ENCODE results near the gene CCRL2. TPM values are rescaled to one million over a fixed set of nuclear protein-coding genes. Genes with fewer than 3 reads are reported as not detected.

Gene CCRL2
- total RNA-seq, 1 experiment from 2014 or later, result 1.2 TPM

- no TSS peak for BruUV-seq (replicated peaks)
- intact Hi-C loops (cut with micrococcal nuclease; ENCODE audit: unreplicated experiment), result loop anchor here (1.0 to 10.0 kb wide), 6 partner anchors 157 to 1337 kb away; no protein-coding TSS in a partner anchor
- Histone ChIP-seq H3K79me2 (ENCODE audit: low read depth) (no peaks in the 10 kb centered on the region), H3K27me3 (ENCODE audit: insufficient read depth, low read depth) (no peaks in the 10 kb centered on the region), H3K9me2 (ENCODE audit: insufficient read depth) (no peaks in the 10 kb centered on the region), H3K4me2 (no peak overlapping the region), H3K4me3 (no peak overlapping the region), H3K27ac (no peak overlapping the region), H2AFZ (no peak overlapping the region), H4K20me1 (ENCODE audit: insufficient read depth) (no peaks in the 10 kb centered on the region), H3F3A (ENCODE audit: insufficient read depth, low read depth) (0 out of 2 replicates have a peak, but pooled peaks cover 4% of the 10 kb centered on the region), H3K4me1 (replicated peaks; ENCODE audit: insufficient read depth) (peaks cover 19% of the 10 kb centered on the region), H3K9me3 (ENCODE audit: insufficient read depth, low read depth) (no peaks in the 10 kb centered on the region), H3K36me3 (ENCODE audit: low read depth) (no peaks in the 10 kb centered on the region)
- ChIA-PET CTCF (interaction anchor here (1.2 kb wide), 1 partner anchor 165 kb away, joined by 4 read pairs; no protein-coding TSS in a partner anchor), POLR2A (ENCODE audit: unreplicated experiment) (interaction anchor here (0.8 kb wide), 1 partner anchor 282 kb away, joined by 3 read pairs; no protein-coding TSS in a partner anchor)
- TF ChIP-seq EZH2 (IDR thresholded peaks at IDR 0.05; ENCODE audit: low read depth) (no peak), CTCF (conservative IDR thresholded peaks at IDR 0.05) (no peak)
- DNase-seq, result no peak
Observed at GRCh38 chr3:46371519-46372340, 35.3 kb upstream of the CCRL2 start.

GRCh38 chr3:46372492-46373359, 34.3 kb upstream of the CCRL2 start:
- H3K27me3 ChIP-seq (ENCODE audit: insufficient read depth, low read depth), result no peaks in the 10 kb centered on the region
- no peaks in the 10 kb centered on the region for H3K36me3 ChIP-seq (ENCODE audit: low read depth)
- no peak overlapping the region for H3K4me2 ChIP-seq
- CTCF ChIA-PET, result interaction anchor here (0.6 kb wide), 2 partner anchors 88 to 186 kb away, joined by 3 to 4 read pairs; no protein-coding TSS in a partner anchor
- H3K4me3 ChIP-seq, result no peak overlapping the region
- no peak overlapping the region for H2AFZ ChIP-seq
- no peaks in the 10 kb centered on the region for H4K20me1 ChIP-seq (ENCODE audit: insufficient read depth)
- H3F3A ChIP-seq (ENCODE audit: insufficient read depth, low read depth), result 0 out of 2 replicates have a peak, but pooled peaks cover 4% of the 10 kb centered on the region
- no peak overlapping the region for H3K27ac ChIP-seq
- intact Hi-C loops (cut with micrococcal nuclease; ENCODE audit: unreplicated experiment), result loop anchor here (1.0 to 10.0 kb wide), 6 partner anchors 158 to 1338 kb away; no protein-coding TSS in a partner anchor
- no TSS peak for BruUV-seq (replicated peaks)
- no peak for DNase-seq
- no peaks in the 10 kb centered on the region for H3K79me2 ChIP-seq (ENCODE audit: low read depth)
- TF ChIP-seq CTCF (conservative IDR thresholded peaks at IDR 0.05) (peak; percentile 76), EZH2 (IDR thresholded peaks at IDR 0.05; ENCODE audit: low read depth) (no peak)
- peaks cover 19% of the 10 kb centered on the region for H3K4me1 ChIP-seq (replicated peaks; ENCODE audit: insufficient read depth)
- POLR2A ChIA-PET (ENCODE audit: unreplicated experiment), result no interaction called here
- no peaks in the 10 kb centered on the region for H3K9me2 ChIP-seq (ENCODE audit: insufficient read depth)
- H3K9me3 ChIP-seq (ENCODE audit: insufficient read depth, low read depth), result no peaks in the 10 kb centered on the region

- Histone ChIP-seq H3K4me3 (no peak overlapping the region), H3F3A (ENCODE audit: insufficient read depth, low read depth) (0 out of 2 replicates have a peak, but pooled peaks cover 4% of the 10 kb centered on the region), H3K36me3 (ENCODE audit: low read depth) (no peaks in the 10 kb centered on the region), H3K9me2 (ENCODE audit: insufficient read depth) (no peaks in the 10 kb centered on the region), H3K9me3 (ENCODE audit: insufficient read depth, low read depth) (no peaks in the 10 kb centered on the region), H2AFZ (no peak overlapping the region), H3K27me3 (ENCODE audit: insufficient read depth, low read depth) (no peaks in the 10 kb centered on the region), H3K4me2 (no peak overlapping the region), H4K20me1 (ENCODE audit: insufficient read depth) (no peaks in the 10 kb centered on the region), H3K4me1 (replicated peaks; ENCODE audit: insufficient read depth) (peaks cover 25% of the 10 kb centered on the region), H3K79me2 (ENCODE audit: low read depth) (no peaks in the 10 kb centered on the region), H3K27ac (no peak overlapping the region)
- no peak for DNase-seq
- no TSS peak for BruUV-seq (replicated peaks)
- ChIA-PET CTCF (interaction anchor here (1.0 to 1.1 kb wide), 2 partner anchors 287 to 296 kb away, joined by 3 read pairs; no protein-coding TSS in a partner anchor), POLR2A (ENCODE audit: unreplicated experiment) (no interaction called here)
- TF ChIP-seq EZH2 (IDR thresholded peaks at IDR 0.05; ENCODE audit: low read depth) (no peak), CTCF (conservative IDR thresholded peaks at IDR 0.05) (no peak)
- intact Hi-C loops (cut with micrococcal nuclease; ENCODE audit: unreplicated experiment), result loop anchor here (10.0 kb wide), 1 partner anchor 1340 kb away; no protein-coding TSS in a partner anchor
Observed at GRCh38 chr3:46374755-46375154, 32.3 kb upstream of the CCRL2 start.
